Astrocyte (in vitro differentiated cells and primary cell): ENCODE data around the gene FCHO2. TPM values are rescaled to one million over a fixed set of nuclear protein-coding genes. Genes with fewer than 3 reads are reported as not detected.

Source experiments
- DNase-seq: peaks from one replicate; pipeline ENCODE4 v3.0.0-alpha.2; 2010; ENCODE audit warnings: low read depth
- FAIRE-seq: peaks from 2 replicates; lab custom pipeline; 2011; peaks lifted over from hg19 to GRCh38; lab: Jason Lieb, UNC
- H2AFZ ChIP-seq: 2 replicates; pipeline ENCODE4 v1.6.0; 2012; ENCODE audit warnings: low read depth, low read length, inconsistent platforms
- H3K27ac ChIP-seq: 2 replicates; pipeline ENCODE4 v1.5.1; 2011; ENCODE audit warnings: low read depth, low read length, inconsistent platforms
- H3K27me3 ChIP-seq: 2 replicates; pipeline ENCODE4 v1.6.0; 2011; ENCODE audit warnings: low read length, inconsistent platforms; ENCODE audit not compliant: insufficient read depth
- H3K36me3 ChIP-seq: 2 replicates; pipeline ENCODE4 v1.5.1; 2011; ENCODE audit warnings: low read length, inconsistent platforms; ENCODE audit not compliant: insufficient read depth
- H3K4me1 ChIP-seq: 2 replicates; pipeline ENCODE4 v1.5.1; 2011; ENCODE audit warnings: low read length, inconsistent platforms; ENCODE audit not compliant: insufficient read depth
- H3K4me2 ChIP-seq: 2 replicates; pipeline ENCODE4 v1.6.0; 2012; ENCODE audit warnings: low read length, inconsistent platforms
- H3K4me3 ChIP-seq: 2 replicates; pipeline ENCODE4 v1.5.1; 2011; ENCODE audit warnings: low read depth, mild to moderate bottlenecking, low read length, inconsistent platforms; ENCODE audit not compliant: insufficient read depth
- H3K79me2 ChIP-seq: 2 replicates; pipeline ENCODE4 v1.6.0; 2012; ENCODE audit warnings: mild to moderate bottlenecking, low read length, inconsistent platforms; ENCODE audit not compliant: insufficient read depth
- H3K9ac ChIP-seq: 2 replicates; pipeline ENCODE4 v1.6.0; 2012; ENCODE audit warnings: mild to moderate bottlenecking, low read length, inconsistent platforms
- H3K9me3 ChIP-seq: 2 replicates; pipeline ENCODE4 v1.5.1; 2012; ENCODE audit warnings: low read depth, mild to moderate bottlenecking, low read length, inconsistent platforms; ENCODE audit not compliant: insufficient read depth
- H4K20me1 ChIP-seq: 2 replicates; pipeline ENCODE4 v1.6.0; 2012; ENCODE audit warnings: low read length, inconsistent platforms; ENCODE audit not compliant: insufficient read depth
- H3K27ac Mint-ChIP-seq: one replicate; pipeline ENCODE4 v1.8.0; 2021; ENCODE audit warnings: mild to moderate bottlenecking, mixed read lengths; ENCODE audit not compliant: unreplicated experiment
- H3K27me3 Mint-ChIP-seq: one replicate; pipeline ENCODE4 v1.8.0; 2021; ENCODE audit warnings: low read depth, mixed read lengths; ENCODE audit not compliant: unreplicated experiment
- H3K36me3 Mint-ChIP-seq: one replicate; pipeline ENCODE4 v1.8.0; 2021; ENCODE audit warnings: low read depth, mixed read lengths; ENCODE audit not compliant: unreplicated experiment
- H3K4me1 Mint-ChIP-seq: one replicate; pipeline ENCODE4 v1.8.0; 2021; ENCODE audit warnings: low read depth, mixed read lengths; ENCODE audit not compliant: unreplicated experiment
- H3K4me3 Mint-ChIP-seq: one replicate; pipeline ENCODE4 v1.8.0; 2021; ENCODE audit warnings: mild to moderate bottlenecking, moderate library complexity, mixed read lengths; ENCODE audit not compliant: unreplicated experiment
- H3K9me3 Mint-ChIP-seq: one replicate; pipeline ENCODE4 v1.8.0; 2021; ENCODE audit warnings: mild to moderate bottlenecking, mixed read lengths; ENCODE audit not compliant: unreplicated experiment
- CTCF ChIP-seq: IDR thresholded peaks from 2 replicates; pipeline ENCODE4 v1.5.1; 2011; ENCODE audit warnings: low read depth, mild to moderate bottlenecking, inconsistent platforms, low read length, moderate library complexity; ENCODE audit not compliant: insufficient read depth
- EZH2 ChIP-seq: IDR thresholded peaks from 2 replicates; pipeline ENCODE4 v1.6.1; 2012; ENCODE audit warnings: mild to moderate bottlenecking, low read length, inconsistent platforms; ENCODE audit not compliant: insufficient read depth
- total RNA-seq: library from RNA; stranded (reverse); gene quantifications from 2 replicates; pipeline ENCODE4 v1.2.1, GENCODE V29; 2021

FCHO2 gene
- total RNA-seq, 1 donor from 2014 or later, result 20.7 TPM

DNA sequence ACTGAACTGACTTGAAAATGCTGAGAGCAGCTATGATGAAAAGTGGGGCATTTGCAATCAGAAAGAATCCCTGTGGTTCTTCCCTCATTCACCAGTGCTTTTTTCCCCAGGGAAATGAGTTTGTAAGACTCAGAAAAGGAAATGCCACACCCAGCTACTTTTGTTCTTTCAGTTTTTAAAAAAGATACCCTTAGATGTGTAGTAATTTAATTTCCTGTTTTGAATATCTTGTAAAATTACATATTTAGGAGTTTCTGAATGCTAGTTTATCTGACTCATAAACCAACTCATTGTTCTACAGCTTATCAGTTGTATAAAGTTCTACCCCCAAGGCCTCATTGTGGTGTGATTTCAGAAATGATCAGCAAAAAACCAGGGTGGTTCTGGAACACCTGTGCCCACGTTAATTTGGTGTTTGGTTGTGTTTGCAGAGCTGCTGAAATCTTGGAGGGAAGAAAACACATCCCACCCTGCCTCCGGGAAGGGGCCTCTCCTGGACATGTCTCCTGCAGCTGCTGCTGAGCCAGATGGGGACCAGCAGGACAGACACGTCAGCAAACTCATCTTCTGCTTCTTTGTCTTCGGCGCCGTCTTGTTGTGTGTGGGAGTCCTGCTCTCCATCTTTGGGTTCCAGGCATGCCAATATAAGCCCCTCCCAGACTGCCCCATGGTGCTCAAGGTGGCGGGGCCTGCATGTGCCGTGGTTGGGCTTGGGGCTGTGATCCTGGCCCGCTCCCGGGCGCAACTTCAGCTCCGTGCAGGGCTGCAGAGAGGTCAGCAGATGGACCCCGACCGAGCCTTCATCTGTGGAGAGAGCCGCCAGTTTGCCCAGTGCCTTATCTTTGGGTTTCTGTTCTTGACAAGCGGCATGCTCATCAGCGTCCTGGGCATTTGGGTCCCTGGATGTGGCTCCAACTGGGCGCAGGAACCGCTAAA, 167.3 kb downstream of the FCHO2 start:
- no peak overlapping the region for H3K4me3 Mint-ChIP-seq
- DNase-seq (peak; percentile 32), FAIRE-seq (peak; percentile 54)
- no peak overlapping the region for H2AFZ ChIP-seq
- no peak overlapping the region for H3K4me3 ChIP-seq
- no peaks in the 10 kb centered on the region for H4K20me1 ChIP-seq
- H3K9me3 Mint-ChIP-seq, result no peaks in the 10 kb centered on the region
- peaks cover 7% of the 10 kb centered on the region for H3K36me3 Mint-ChIP-seq
- H3K4me1 ChIP-seq, result peaks cover 10% of the 10 kb centered on the region
- peaks cover 5% of the 10 kb centered on the region for H3K4me1 Mint-ChIP-seq
- H3K9ac ChIP-seq, result no peak overlapping the region
- peaks cover 58% of the 10 kb centered on the region for H3K27me3 Mint-ChIP-seq
- H3K4me2 ChIP-seq, result no peak overlapping the region
- H3K36me3 ChIP-seq, result no peaks in the 10 kb centered on the region
- H3K79me2 ChIP-seq, result no peaks in the 10 kb centered on the region
- no peak for TF ChIP-seq CTCF
- no peak for TF ChIP-seq EZH2
- no peak overlapping the region for H3K27ac Mint-ChIP-seq
- peaks cover 10% of the 10 kb centered on the region for H3K27me3 ChIP-seq
- no peak overlapping the region for H3K27ac ChIP-seq
- H3K9me3 ChIP-seq, result no peaks in the 10 kb centered on the region

DNA sequence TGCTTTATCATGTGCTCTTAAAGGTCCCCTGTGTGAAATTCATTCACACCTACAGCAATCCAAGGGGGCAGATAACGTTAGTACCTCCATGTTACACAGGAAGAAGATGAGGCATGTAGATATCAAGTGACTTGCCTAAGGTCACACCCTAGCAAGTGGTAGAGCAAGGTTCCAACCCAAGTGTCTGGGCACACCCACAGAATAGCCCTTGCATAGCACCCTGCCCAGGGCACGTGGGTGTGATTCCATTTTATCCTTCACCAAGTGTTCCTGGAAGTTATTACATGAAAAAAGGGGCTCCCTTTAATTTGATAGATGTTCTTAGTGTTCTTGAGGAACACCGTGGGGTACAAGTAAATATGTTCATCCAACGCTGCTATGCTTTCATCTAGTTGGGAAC, 169.4 kb downstream of the FCHO2 start:
- Histone ChIP-seq H3K27ac (no peak overlapping the region), H4K20me1 (no peaks in the 10 kb centered on the region), H3K4me2 (no peak overlapping the region), H3K79me2 (no peaks in the 10 kb centered on the region), H3K9me3 (no peaks in the 10 kb centered on the region), H2AFZ (no peak overlapping the region), H3K27me3 (peaks cover 6% of the 10 kb centered on the region), H3K4me1 (peaks cover 7% of the 10 kb centered on the region), H3K9ac (no peak overlapping the region), H3K4me3 (no peak overlapping the region), H3K36me3 (no peaks in the 10 kb centered on the region)
- peaks cover 61% of the 10 kb centered on the region for H3K27me3 Mint-ChIP-seq
- TF ChIP-seq EZH2 (no peak), CTCF (no peak)
- DNase-seq (no peak), FAIRE-seq (no peak)
- no peak overlapping the region for H3K4me3 Mint-ChIP-seq
- H3K36me3 Mint-ChIP-seq, result peaks cover 7% of the 10 kb centered on the region
- no peak overlapping the region for H3K27ac Mint-ChIP-seq
- H3K4me1 Mint-ChIP-seq, result peaks cover 5% of the 10 kb centered on the region
- no peaks in the 10 kb centered on the region for H3K9me3 Mint-ChIP-seq

GRCh38 chr5:73126381-73126780, 170.5 kb downstream of the FCHO2 start:
- Histone ChIP-seq H3K4me3 (no peak overlapping the region), H3K9me3 (no peaks in the 10 kb centered on the region), H3K36me3 (no peaks in the 10 kb centered on the region), H2AFZ (no peak overlapping the region), H3K79me2 (no peaks in the 10 kb centered on the region), H3K27me3 (peaks cover 6% of the 10 kb centered on the region), H3K4me2 (no peak overlapping the region), H3K4me1 (no peaks in the 10 kb centered on the region), H4K20me1 (no peaks in the 10 kb centered on the region), H3K27ac (no peak overlapping the region), H3K9ac (no peak overlapping the region)
- TF ChIP-seq CTCF (no peak), EZH2 (no peak)
- Mint-ChIP-seq H3K9me3 (no peaks in the 10 kb centered on the region), H3K4me1 (peaks cover 3% of the 10 kb centered on the region), H3K4me3 (no peak overlapping the region), H3K27ac (no peak overlapping the region), H3K36me3 (peaks cover 7% of the 10 kb centered on the region), H3K27me3 (peaks cover 63% of the 10 kb centered on the region)
- DNase-seq (no peak), FAIRE-seq (no peak)
